Brain microvascular endothelial cell (primary cell): Measurements from ENCODE around the gene ARHGAP8.
"Not testable (repeated sequence)": the region's sequence is repeated elsewhere in the genome, so short reads cannot be mapped to it uniquely, and the experiment has no call there.

ENCODE experiments used
- DNase-seq: peaks from one replicate; pipeline ENCODE4 v3.0.0-alpha.2; 2020
- H3K27ac ChIP-seq: fragments of 250-450 bp; sonication (Bioruptor Pico); 2 replicates; pipeline ENCODE4 v1.5.1; 2020; ENCODE audit warnings: mild to moderate bottlenecking, moderate library complexity
- H3K27me3 ChIP-seq: fragments of 250-450 bp; sonication (Bioruptor Pico); replicated peaks from 2 replicates; pipeline ENCODE4 v1.5.1; 2020; ENCODE audit warnings: mild to moderate bottlenecking
- H3K36me3 ChIP-seq: fragments of 250-450 bp; sonication (Bioruptor Pico); replicated peaks from 2 replicates; pipeline ENCODE4 v1.5.1; 2020; ENCODE audit warnings: mild to moderate bottlenecking
- H3K4me3 ChIP-seq: 2 replicates; pipeline ENCODE4 v1.5.1; 2011; ENCODE audit warnings: low read depth, mild to moderate bottlenecking, control low read depth, low read length, moderate library complexity
- CTCF ChIP-seq: IDR thresholded peaks from 2 replicates; pipeline ENCODE4 v1.5.1; 2011; ENCODE audit warnings: low read depth, mild to moderate bottlenecking, moderate library complexity, low read length, control low read depth, inconsistent platforms; ENCODE audit errors: missing control alignments
- in situ Hi-C: cut with HindIII; loops from 2 replicates; pipeline ENCODE4 v1.10.0; 2017; ENCODE audit warnings: low sequenced_read_pairs, low pct_ligation_motif_present

Gene ARHGAP8

GRCh38 chr22:44848296-44848741, 95.9 kb downstream of the ARHGAP8 start:
- in situ Hi-C loops, result no loop called here
- no peak for TF ChIP-seq CTCF
- DNase-seq, result no peak
- H3K36me3 ChIP-seq, result no peaks in the 10 kb centered on the region
- H3K27me3 ChIP-seq, result no peaks in the 10 kb centered on the region
- no peak overlapping the region for H3K27ac ChIP-seq
- H3K4me3 ChIP-seq, result no peak overlapping the region

GRCh38 chr22:44848791-44849420, 96.5 kb downstream of the ARHGAP8 start:
- DNase-seq, result no peak
- in situ Hi-C loops, result no loop called here
- Histone ChIP-seq H3K4me3 (no peak overlapping the region), H3K27me3 (no peaks in the 10 kb centered on the region), H3K27ac (no peak overlapping the region), H3K36me3 (no peaks in the 10 kb centered on the region)
- no peak for TF ChIP-seq CTCF

- in situ Hi-C loops, result no loop called here
- Histone ChIP-seq H3K27ac (no peak overlapping the region), H3K27me3 (no peaks in the 10 kb centered on the region), H3K4me3 (no peak overlapping the region), H3K36me3 (no peaks in the 10 kb centered on the region)
- no peak for TF ChIP-seq CTCF
- DNase-seq, result no peak
Observed at GRCh38 chr22:44850946-44851345, 98.6 kb downstream of the ARHGAP8 start.

GRCh38 chr22:44854641-44855040, 102.3 kb downstream of the ARHGAP8 start:
- H3K27ac ChIP-seq, in situ Hi-C loops, H3K36me3 ChIP-seq: not testable (repeated sequence)

GRCh38 chr22:44855855-44856254, 103.5 kb downstream of the ARHGAP8 start:
- Histone ChIP-seq H3K27me3 (no peaks in the 10 kb centered on the region), H3K27ac (no peak overlapping the region), H3K36me3 (no peaks in the 10 kb centered on the region), H3K4me3 (no peak overlapping the region)
- TF ChIP-seq CTCF, result no peak
- no peak for DNase-seq
- in situ Hi-C loops, result no loop called here

More at GRCh38 chr22:44854641-44855040, 102.3 kb downstream of the ARHGAP8 start:
- H3K27me3 ChIP-seq, DNase-seq, H3K4me3 ChIP-seq: not testable (repeated sequence)

GRCh38 chr22:44858819-44859218, 106.4 kb downstream of the ARHGAP8 start:
- H3K27ac ChIP-seq, H3K4me3 ChIP-seq, H3K36me3 ChIP-seq: not testable (repeated sequence)

GRCh38 chr22:44859641-44860040, 107.3 kb downstream of the ARHGAP8 start:
- no peak for DNase-seq
- no peaks in the 10 kb centered on the region for H3K36me3 ChIP-seq
- in situ Hi-C loops, result no loop called here
- TF ChIP-seq CTCF, result no peak
- no peak overlapping the region for H3K27ac ChIP-seq
- no peak overlapping the region for H3K4me3 ChIP-seq
- H3K27me3 ChIP-seq, result no peaks in the 10 kb centered on the region

More at GRCh38 chr22:44858819-44859218, 106.4 kb downstream of the ARHGAP8 start:
- in situ Hi-C loops, DNase-seq, H3K27me3 ChIP-seq: not testable (repeated sequence)
